ENCODE results near the gene AGAP1. TPM values are rescaled to one million over a fixed set of nuclear protein-coding genes. Genes with fewer than 3 reads are reported as not detected.

Gene AGAP1
- total and polyA plus RNA-seq, 2 donors from 2014 or later: 8.1 to 44.5 TPM

- peaks cover 0 to 12% (median 9%) of the 10 kb centered on the region in 3 donors for H3K4me1 ChIP-seq (ENCODE audit: control insufficient read depth in 2 of 3, insufficient read depth in 2 of 3, low read depth in 1 of 3, low read length in 3 of 3)
- no peak overlapping the region for H3K27ac ChIP-seq (ENCODE audit: low read depth in 2 of 2, low read length in 2 of 2)
- no peaks in the 10 kb centered on the region for H3K36me3 ChIP-seq (ENCODE audit: control insufficient read depth in 2 of 3, insufficient read depth in 3 of 3, low read length in 3 of 3)
- no peaks in the 10 kb centered on the region for H3K27me3 ChIP-seq (ENCODE audit: control insufficient read depth, insufficient read depth, low read length)
- H3K4me3 ChIP-seq (ENCODE audit: low read length in 3 of 3): no peak overlapping the region
- intact Hi-C loops (cut with DNase I): no loop called here
- no peak overlapping the region for H3K9ac ChIP-seq (ENCODE audit: low read length in 3 of 3)
- no peak for TF ChIP-seq CTCF (IDR thresholded peaks at IDR 0.05; ENCODE audit: borderline replicate concordance, extremely low read depth, insufficient read depth)
- H3K9me3 ChIP-seq (ENCODE audit: control insufficient read depth in 2 of 3, insufficient read depth in 1 of 3, low read length in 3 of 3): no peaks in the 10 kb centered on the region
- FAIRE-seq (no peak), DNase-seq (no peak)
These were observed 118.5 kb downstream of the AGAP1 start for GRCh38 chr2:235612181-235612950.

- TF ChIP-seq CTCF (IDR thresholded peaks at IDR 0.05; ENCODE audit: borderline replicate concordance, extremely low read depth, insufficient read depth): no peak
- Histone ChIP-seq H3K27me3 (ENCODE audit: control insufficient read depth, insufficient read depth, low read length) (no peaks in the 10 kb centered on the region), H3K4me3 (ENCODE audit: low read length in 3 of 3) (no peak overlapping the region), H3K4me1 (ENCODE audit: control insufficient read depth in 2 of 3, insufficient read depth in 2 of 3, low read depth in 1 of 3, low read length in 3 of 3) (peaks cover 0 to 12% (median 5%) of the 10 kb centered on the region in 3 donors), H3K27ac (ENCODE audit: low read depth in 2 of 2, low read length in 2 of 2) (no peak overlapping the region), H3K36me3 (ENCODE audit: control insufficient read depth in 2 of 3, insufficient read depth in 3 of 3, low read length in 3 of 3) (no peaks in the 10 kb centered on the region), H3K9me3 (ENCODE audit: control insufficient read depth in 2 of 3, insufficient read depth in 1 of 3, low read length in 3 of 3) (no peaks in the 10 kb centered on the region), H3K9ac (ENCODE audit: low read length in 3 of 3) (no peak overlapping the region)
- no peak for DNase-seq
- intact Hi-C loops (cut with DNase I): no loop called here
- no peak for FAIRE-seq
These were observed 119.8 kb downstream of the AGAP1 start for GRCh38 chr2:235613649-235614048.

- no peak for TF ChIP-seq CTCF (IDR thresholded peaks at IDR 0.05; ENCODE audit: borderline replicate concordance, extremely low read depth, insufficient read depth)
- no peak overlapping the region for H3K27ac ChIP-seq (ENCODE audit: low read depth in 2 of 2, low read length in 2 of 2)
- H3K4me1 ChIP-seq (ENCODE audit: control insufficient read depth in 2 of 3, insufficient read depth in 2 of 3, low read depth in 1 of 3, low read length in 3 of 3): peaks cover 0 to 12% (median 4%) of the 10 kb centered on the region in 3 donors
- FAIRE-seq (no peak), DNase-seq (no peak)
- no peak overlapping the region for H3K9ac ChIP-seq (ENCODE audit: low read length in 3 of 3)
- no peaks in the 10 kb centered on the region for H3K27me3 ChIP-seq (ENCODE audit: control insufficient read depth, insufficient read depth, low read length)
- intact Hi-C loops (cut with DNase I): no loop called here
- H3K9me3 ChIP-seq (ENCODE audit: control insufficient read depth in 2 of 3, insufficient read depth in 1 of 3, low read length in 3 of 3): no peaks in the 10 kb centered on the region
- no peaks in the 10 kb centered on the region for H3K36me3 ChIP-seq (ENCODE audit: control insufficient read depth in 2 of 3, insufficient read depth in 3 of 3, low read length in 3 of 3)
- no peak overlapping the region for H3K4me3 ChIP-seq (ENCODE audit: low read length in 3 of 3)
These were observed 120.5 kb downstream of the AGAP1 start for GRCh38 chr2:235614176-235614860.

Data from kidney (tissue), 14 donors.